Parathyroid adenoma (tissue), 2 donors: ENCODE measurements around the gene SNX2.

Experiments used
- H2AFZ ChIP-seq: fragments of 300-600 bp; sonication (generic); one replicate; pipeline ENCODE4 v1.7.0; 2017; ENCODE audit warnings: antibody characterized with exemption, mild to moderate bottlenecking
- H3K27ac ChIP-seq: fragments of 300-600 bp; sonication (generic); one replicate; pipeline ENCODE4 v1.7.0; 2017
- H3K27me3 ChIP-seq: fragments of 300-600 bp; sonication (generic); one replicate; pipeline ENCODE4 v1.7.0; 2017; ENCODE audit warnings: low read length; ENCODE audit not compliant: control insufficient read depth, insufficient read depth
- H3K36me3 ChIP-seq: fragments of 300-600 bp; sonication (generic); one replicate; pipeline ENCODE4 v1.7.0; 2017; ENCODE audit warnings: low read length; ENCODE audit not compliant: control insufficient read depth, insufficient read depth
- H3K4me1 ChIP-seq: fragments of 300-600 bp; sonication (generic); one replicate; pipeline ENCODE4 v1.7.0; 2017; ENCODE audit warnings: control low read depth
- H3K4me2 ChIP-seq: fragments of 300-600 bp; sonication (generic); one replicate; pipeline ENCODE4 v1.7.0; 2017; ENCODE audit warnings: low read length
- H3K4me3 ChIP-seq: fragments of 300-600 bp; sonication (generic); one replicate; pipeline ENCODE4 v1.7.0; 2017; ENCODE audit warnings: low read depth, low read length
- H3K79me2 ChIP-seq: fragments of 300-600 bp; sonication (generic); one replicate; pipeline ENCODE4 v1.7.0; 2017; ENCODE audit warnings: control low read depth
- H3K9ac ChIP-seq: fragments of 300-600 bp; sonication (generic); one replicate; pipeline ENCODE4 v1.7.0; 2017; ENCODE audit warnings: mild to moderate bottlenecking
- H3K9me3 ChIP-seq: fragments of 300-600 bp; sonication (generic); one replicate; pipeline ENCODE4 v1.7.0; 2017; ENCODE audit warnings: low read length; ENCODE audit not compliant: control insufficient read depth
- CTCF ChIP-seq: fragments of 300-600 bp; sonication (generic); IDR thresholded peaks from one replicate; pipeline ENCODE4 v1.7.0; 2017; ENCODE audit warnings: antibody characterized with exemption, mild to moderate bottlenecking
- donor health status: primary hyperparathyroidism.

The SNX2 gene

DNA sequence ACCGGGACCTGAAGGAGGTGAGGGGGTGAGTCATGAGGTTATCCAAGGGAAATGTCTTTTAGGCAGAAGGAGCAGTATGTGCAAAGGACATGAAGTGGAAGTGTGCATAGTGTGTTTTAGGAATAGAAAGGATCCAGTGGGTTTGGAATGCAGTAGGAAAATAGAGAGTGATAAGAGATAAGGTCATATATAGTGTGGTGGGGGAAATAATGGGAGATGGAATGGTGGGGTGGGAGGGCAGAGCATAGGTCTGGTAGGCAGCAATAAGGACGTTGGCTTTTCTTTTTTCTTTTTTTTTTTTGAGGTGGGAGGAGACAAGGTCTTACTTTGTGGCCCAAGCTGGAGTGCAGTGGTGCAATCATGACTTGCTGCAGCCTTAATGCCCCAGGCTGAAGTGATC is 88.4 kb downstream of the SNX2 start:
- no peak overlapping the region for H3K4me3 ChIP-seq
- no peak overlapping the region for H3K27ac ChIP-seq
- no peaks in the 10 kb centered on the region for H3K27me3 ChIP-seq
- H3K4me1 ChIP-seq: no peaks in the 10 kb centered on the region
- TF ChIP-seq CTCF: no peak
- no peak overlapping the region for H3K9ac ChIP-seq
- no peaks in the 10 kb centered on the region for H3K9me3 ChIP-seq
- H2AFZ ChIP-seq: no peak overlapping the region
- no peak overlapping the region for H3K4me2 ChIP-seq
- no peaks in the 10 kb centered on the region for H3K36me3 ChIP-seq
- H3K79me2 ChIP-seq: peaks cover 9% of the 10 kb centered on the region

GRCh38 chr5:122863721-122864120 is 88.8 kb downstream of the SNX2 start:
- no peaks in the 10 kb centered on the region for H3K9me3 ChIP-seq
- H2AFZ ChIP-seq: no peak overlapping the region
- no peak overlapping the region for H3K9ac ChIP-seq
- no peaks in the 10 kb centered on the region for H3K27me3 ChIP-seq
- no peak overlapping the region for H3K27ac ChIP-seq
- no peak overlapping the region for H3K4me3 ChIP-seq
- no peaks in the 10 kb centered on the region for H3K4me1 ChIP-seq
- no peak overlapping the region for H3K4me2 ChIP-seq
- no peaks in the 10 kb centered on the region for H3K36me3 ChIP-seq
- TF ChIP-seq CTCF: no peak
- peaks cover 9% of the 10 kb centered on the region for H3K79me2 ChIP-seq

GRCh38 chr5:122864400-122864799 is 89.5 kb downstream of the SNX2 start:
- Histone ChIP-seq H3K4me1 (no peaks in the 10 kb centered on the region), H2AFZ (no peak overlapping the region), H3K4me2 (no peak overlapping the region), H3K79me2 (peaks cover 6% of the 10 kb centered on the region), H3K27me3 (no peaks in the 10 kb centered on the region), H3K9ac (no peak overlapping the region), H3K9me3 (no peaks in the 10 kb centered on the region), H3K36me3 (no peaks in the 10 kb centered on the region), H3K27ac (no peak overlapping the region), H3K4me3 (no peak overlapping the region)
- TF ChIP-seq CTCF: no peak

GRCh38 chr5:122864842-122865241 is 90.0 kb downstream of the SNX2 start:
- Histone ChIP-seq H3K4me2 (no peak overlapping the region), H3K4me3 (no peak overlapping the region), H3K9ac (no peak overlapping the region), H3K4me1 (no peaks in the 10 kb centered on the region), H3K79me2 (peaks cover 6% of the 10 kb centered on the region), H3K27ac (no peak overlapping the region), H3K9me3 (no peaks in the 10 kb centered on the region), H3K36me3 (no peaks in the 10 kb centered on the region), H3K27me3 (no peaks in the 10 kb centered on the region), H2AFZ (no peak overlapping the region)
- TF ChIP-seq CTCF: no peak

DNA sequence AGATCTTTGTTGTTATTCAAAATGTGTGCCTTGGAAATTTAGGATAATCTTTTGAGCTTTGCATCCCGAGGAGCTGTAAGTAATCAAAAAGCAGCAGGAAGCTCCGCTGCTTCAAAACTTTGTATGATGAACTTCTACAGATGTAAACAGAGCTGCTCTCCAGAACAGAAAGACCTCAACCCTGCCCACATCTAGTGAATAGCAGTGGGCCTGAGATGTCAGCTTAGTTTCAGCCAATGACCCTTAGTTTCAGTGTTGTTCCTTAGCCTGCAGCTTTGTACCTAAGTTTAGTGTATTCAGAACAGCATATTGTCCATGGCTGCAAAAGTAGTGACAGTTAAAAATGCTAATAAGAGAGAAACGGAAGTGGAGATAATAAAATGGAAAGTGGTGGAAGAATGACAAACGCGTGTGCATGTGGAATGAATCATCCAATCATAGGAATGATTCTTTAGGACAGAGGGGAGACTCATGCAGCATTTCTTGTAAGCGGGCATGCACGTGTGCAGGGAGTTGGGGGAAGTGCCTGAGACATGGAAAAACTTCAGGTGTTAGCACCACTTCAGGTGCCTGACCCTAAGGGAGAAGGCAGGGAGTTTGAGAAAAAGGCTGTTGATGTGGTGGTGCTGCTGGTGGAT is 95.5 kb downstream of the SNX2 start:
- H3K4me2 ChIP-seq: no peak overlapping the region
- no peak overlapping the region for H3K9ac ChIP-seq
- H3K79me2 ChIP-seq: no peaks in the 10 kb centered on the region
- H3K27ac ChIP-seq: no peak overlapping the region
- H3K4me1 ChIP-seq: no peaks in the 10 kb centered on the region
- no peaks in the 10 kb centered on the region for H3K27me3 ChIP-seq
- no peak overlapping the region for H2AFZ ChIP-seq
- H3K4me3 ChIP-seq: no peak overlapping the region
- no peaks in the 10 kb centered on the region for H3K9me3 ChIP-seq
- TF ChIP-seq CTCF: no peak
- no peaks in the 10 kb centered on the region for H3K36me3 ChIP-seq
